ENCODE results near the gene CERT1. TPM values are rescaled to one million over a fixed set of nuclear protein-coding genes. Genes with fewer than 3 reads are reported as not detected.

CERT1 gene
- total and polyA plus RNA-seq, 2 donors (not counting 3 experiments of a cell fraction or from before 2014, with no cell fraction given), result 8.0 to 21.3 TPM

GRCh38 chr5:75481024-75481423 is 30.4 kb downstream of the CERT1 start:
- no peak overlapping the region for H3K4me2 ChIP-seq (ENCODE audit: insufficient read depth, low read length)
- H3K9me3 ChIP-seq (replicated peaks; ENCODE audit: control insufficient read depth, insufficient read depth, low read length), result no peaks in the 10 kb centered on the region
- H3K4me3 ChIP-seq (replicated peaks in 1 of 3; ENCODE audit: insufficient read depth in 1 of 3, low read depth in 1 of 3, low read length in 3 of 3), result no peak overlapping the region
- dilution Hi-C loops (cut with MboI; ENCODE audit: extremely low pct_ligation_motif_present, low sequenced_read_pairs), result no loop called here
- no peak for TF ChIP-seq CTCF (IDR thresholded peaks at IDR 0.05; ENCODE audit: extremely low read depth in 1 of 2, insufficient read depth in 1 of 2, low read depth in 1 of 2, low read length in 2 of 2)
- H3K9me1 ChIP-seq (replicated peaks; ENCODE audit: control insufficient read depth, extremely low read depth, insufficient read depth, low read length), result no peaks in the 10 kb centered on the region
- ChIA-PET CTCF (interaction anchor here (1.1 kb wide), 1 partner anchor 200 kb away, joined by 3 read pairs; no protein-coding TSS in a partner anchor), POLR2A (no interaction called here)
- no peak for FAIRE-seq
- peaks cover 6% of the 10 kb centered on the region for H4K20me1 ChIP-seq (replicated peaks; ENCODE audit: control insufficient read depth, extremely low read depth, insufficient read depth, low read length)
- no peak for DNase-seq (ENCODE audit: low read depth, low spot score)
- no peak overlapping the region for H2AFZ ChIP-seq (ENCODE audit: low read depth, low read length)
- H3K36me3 ChIP-seq (ENCODE audit: control insufficient read depth in 2 of 2, extremely low read depth in 1 of 2, insufficient read depth in 2 of 2, low read length in 2 of 2), result no peaks in the 10 kb centered on the region
- H3K27ac ChIP-seq (ENCODE audit: insufficient read depth, low read depth, low read length), result no peak overlapping the region
- peaks cover 28% of the 10 kb centered on the region for H3K79me2 ChIP-seq (ENCODE audit: control insufficient read depth, insufficient read depth, low read length)
- BruUV-seq (replicated peaks), result no TSS peak
- H3K4me1 ChIP-seq (ENCODE audit: control insufficient read depth, extremely low read depth, insufficient read depth, low read length), result no peaks in the 10 kb centered on the region
- H3K27me3 ChIP-seq (ENCODE audit: control insufficient read depth in 2 of 2, insufficient read depth in 2 of 2, low read length in 2 of 2), result no peaks in the 10 kb centered on the region
- intact Hi-C loops (cut with micrococcal nuclease), result no loop called here
- H3K9ac ChIP-seq (replicated peaks; ENCODE audit: extremely low read depth, insufficient read depth, low read length), result no peak overlapping the region

DNA sequence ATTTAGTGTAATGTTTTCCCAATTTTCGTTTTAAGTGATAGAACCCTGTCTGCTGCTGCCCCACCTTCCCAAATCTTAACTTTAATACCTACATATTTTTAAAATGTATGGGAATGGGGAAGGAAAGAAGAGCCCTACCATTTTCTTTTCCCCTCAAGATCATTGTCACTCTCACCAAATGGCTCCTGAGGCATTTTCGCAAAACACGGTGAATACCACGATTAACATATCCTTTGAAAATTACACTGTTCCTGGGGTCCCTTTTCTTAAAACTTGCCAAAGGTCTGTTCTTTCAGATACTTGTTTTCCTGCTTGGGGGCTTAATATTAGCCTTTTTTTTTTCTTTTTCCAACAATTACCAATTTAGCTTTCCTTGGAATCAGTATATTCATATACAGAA is 36.1 kb downstream of the CERT1 start:
- Histone ChIP-seq H4K20me1 (replicated peaks; ENCODE audit: control insufficient read depth, extremely low read depth, insufficient read depth, low read length) (peaks cover 3% of the 10 kb centered on the region), H3K9ac (replicated peaks; ENCODE audit: extremely low read depth, insufficient read depth, low read length) (no peak overlapping the region), H3K9me3 (replicated peaks; ENCODE audit: control insufficient read depth, insufficient read depth, low read length) (no peaks in the 10 kb centered on the region), H3K27me3 (ENCODE audit: control insufficient read depth in 2 of 2, insufficient read depth in 2 of 2, low read length in 2 of 2) (no peaks in the 10 kb centered on the region), H3K4me1 (ENCODE audit: control insufficient read depth, extremely low read depth, insufficient read depth, low read length) (no peaks in the 10 kb centered on the region), H3K9me1 (replicated peaks; ENCODE audit: control insufficient read depth, extremely low read depth, insufficient read depth, low read length) (no peaks in the 10 kb centered on the region), H3K4me3 (replicated peaks in 1 of 3; ENCODE audit: insufficient read depth in 1 of 3, low read depth in 1 of 3, low read length in 3 of 3) (no peak overlapping the region), H2AFZ (ENCODE audit: low read depth, low read length) (no peak overlapping the region), H3K79me2 (ENCODE audit: control insufficient read depth, insufficient read depth, low read length) (peaks cover 18% of the 10 kb centered on the region), H3K4me2 (ENCODE audit: insufficient read depth, low read length) (no peak overlapping the region), H3K27ac (ENCODE audit: insufficient read depth, low read depth, low read length) (no peak overlapping the region), H3K36me3 (ENCODE audit: control insufficient read depth in 2 of 2, extremely low read depth in 1 of 2, insufficient read depth in 2 of 2, low read length in 2 of 2) (no peaks in the 10 kb centered on the region)
- FAIRE-seq, result no peak
- no TSS peak for BruUV-seq (replicated peaks)
- ChIA-PET POLR2A (no interaction called here), CTCF (no interaction called here)
- DNase-seq (ENCODE audit: low read depth, low spot score), result no peak
- dilution Hi-C loops (cut with MboI; ENCODE audit: extremely low pct_ligation_motif_present, low sequenced_read_pairs) (no loop called here), intact Hi-C loops (cut with micrococcal nuclease) (no loop called here)
- TF ChIP-seq MYC (IDR thresholded peaks at IDR 0.05; ENCODE audit: low read depth, low read length) (no peak), CTCF (IDR thresholded peaks at IDR 0.05; ENCODE audit: extremely low read depth in 1 of 2, insufficient read depth in 1 of 2, low read depth in 1 of 2, low read length in 2 of 2) (no peak), POLR2A (IDR thresholded peaks at IDR 0.05; ENCODE audit: low read depth, low read length) (no peak), EZH2 (IDR thresholded peaks at IDR 0.05; ENCODE audit: borderline replicate concordance, low read depth, low read length, severe bottlenecking) (no peak)

All from endothelial cell of umbilical vein (primary cell).